LNCAP (cell line): ENCODE measurements around the gene HPD.

Experiments used
- CTCF ChIP-seq: fragments of 450-650 bp; IDR thresholded peaks from 2 replicates; pipeline ENCODE4 v1.5.1; 2017; ENCODE audit warnings: mild to moderate bottlenecking

HPD gene

GRCh38 chr12:121857322-121858246 lies 1.1 kb downstream of the HPD start:
- TF ChIP-seq CTCF, result no peak

DNA sequence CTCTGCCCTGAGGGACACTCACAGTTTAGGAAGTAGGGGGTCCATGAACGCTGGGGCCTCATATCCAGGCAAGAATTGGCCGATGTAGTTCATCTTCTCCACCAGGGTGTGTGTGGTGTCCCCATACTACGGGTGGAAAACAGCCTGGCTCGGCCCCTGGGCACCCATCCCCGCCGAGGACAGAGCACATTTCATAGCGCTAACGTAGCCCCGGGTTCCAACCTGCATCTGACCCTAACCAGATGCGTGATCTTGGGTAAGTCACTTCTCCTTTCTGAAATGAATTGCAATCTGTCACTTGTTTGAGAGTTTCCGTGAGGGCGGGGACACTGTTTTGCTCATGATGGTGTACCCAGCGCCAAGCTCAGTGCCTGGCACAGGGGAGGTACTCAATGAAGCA lies 9.0 kb downstream of the HPD start:
- TF ChIP-seq CTCF, result no peak

GRCh38 chr12:121849211-121849610 lies 9.4 kb downstream of the HPD start:
- no peak for TF ChIP-seq CTCF

- TF ChIP-seq CTCF, result no peak
Observed at GRCh38 chr12:121845701-121846100, 13.0 kb downstream of the HPD start.

DNA sequence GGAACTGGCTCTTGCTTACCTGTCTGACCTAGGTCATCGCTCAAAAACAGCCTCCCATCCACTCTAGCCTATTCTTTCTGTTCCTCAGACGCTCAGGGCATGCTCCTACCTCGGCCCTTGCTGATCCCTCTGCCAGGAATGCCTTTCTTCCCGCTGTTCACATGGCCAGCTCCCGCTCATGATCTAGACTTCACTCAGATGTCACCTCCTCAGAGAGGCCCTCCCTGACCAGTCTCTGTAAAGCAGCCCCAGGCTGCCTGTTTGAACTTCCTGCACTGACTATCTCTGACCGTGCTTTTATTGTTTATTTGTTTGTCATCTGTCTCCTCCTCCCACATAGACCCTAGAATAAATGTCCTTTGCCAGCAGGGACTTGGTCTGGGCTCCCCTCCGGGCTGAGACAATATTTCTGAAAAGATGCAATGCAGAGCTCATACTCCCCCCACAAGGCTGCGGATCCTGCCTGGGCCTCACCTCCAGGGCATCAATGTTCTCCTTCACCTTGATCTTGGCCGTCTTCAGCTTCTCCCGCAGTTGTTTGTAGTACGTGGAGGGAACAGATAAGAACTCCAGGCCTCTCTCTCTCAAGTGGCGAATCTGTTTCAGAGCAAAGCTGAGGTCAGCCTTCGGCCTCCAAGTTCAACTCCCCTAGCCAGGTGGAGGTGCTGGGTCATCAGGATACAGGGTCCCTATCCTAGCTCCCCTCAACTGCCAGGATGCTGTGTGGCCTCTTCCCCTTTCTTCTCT lies 15.2 kb downstream of the HPD start:
- TF ChIP-seq CTCF, result no peak

GRCh38 chr12:121839993-121840761 lies 18.5 kb downstream of the HPD start:
- TF ChIP-seq CTCF, result no peak
